ENCODE measurements around the gene AGAP1.
"Not testable (repeated sequence)": the region's sequence is repeated elsewhere in the genome, so short reads cannot be mapped to it uniquely, and the experiment has no call there.

AGAP1 gene

GRCh38 chr2:236125541-236125940 is 631.7 kb downstream of the AGAP1 start:
- H3K4me3 ChIP-seq (ENCODE audit: low read depth, low read length): no peak overlapping the region

- no peak overlapping the region for H3K4me3 ChIP-seq (ENCODE audit: low read depth, low read length)
Observed at GRCh38 chr2:236127010-236127409, 633.2 kb downstream of the AGAP1 start.

- no peak overlapping the region for H3K4me3 ChIP-seq (ENCODE audit: low read depth, low read length)
Observed at GRCh38 chr2:236128321-236128720, 634.5 kb downstream of the AGAP1 start.

GRCh38 chr2:236129935-236130334 is 636.1 kb downstream of the AGAP1 start:
- no peak overlapping the region for H3K4me3 ChIP-seq (ENCODE audit: low read depth, low read length)

- H3K4me3 ChIP-seq (ENCODE audit: low read depth, low read length): no peak overlapping the region
Observed at GRCh38 chr2:236130349-236130998, 636.6 kb downstream of the AGAP1 start.

GRCh38 chr2:236131073-236131692 is 637.3 kb downstream of the AGAP1 start:
- H3K4me3 ChIP-seq (ENCODE audit: low read depth, low read length): no peak overlapping the region

- H3K4me3 ChIP-seq (ENCODE audit: low read depth, low read length): no peak overlapping the region
Observed at GRCh38 chr2:236133410-236134012, 639.7 kb downstream of the AGAP1 start.

GRCh38 chr2:236136538-236136937 is 642.7 kb downstream of the AGAP1 start:
- H3K4me3 ChIP-seq (ENCODE audit: low read depth, low read length): no peak overlapping the region

GRCh38 chr2:236137066-236137465 is 643.2 kb downstream of the AGAP1 start:
- no peak overlapping the region for H3K4me3 ChIP-seq (ENCODE audit: low read depth, low read length)

- H3K4me3 ChIP-seq (ENCODE audit: low read depth, low read length): not testable (repeated sequence)
Observed at GRCh38 chr2:236141616-236142015, 647.8 kb downstream of the AGAP1 start.

GRCh38 chr2:236143811-236144210 is 650.0 kb downstream of the AGAP1 start:
- H3K4me3 ChIP-seq (ENCODE audit: low read depth, low read length): no peak overlapping the region

GRCh38 chr2:236146436-236146835 is 652.6 kb downstream of the AGAP1 start:
- no peak overlapping the region for H3K4me3 ChIP-seq (ENCODE audit: low read depth, low read length)

GRCh38 chr2:236155406-236155805 is 661.6 kb downstream of the AGAP1 start:
- no peak overlapping the region for H3K4me3 ChIP-seq (ENCODE audit: low read depth, low read length)

- H3K4me3 ChIP-seq (ENCODE audit: low read depth, low read length): no peak overlapping the region
Observed at GRCh38 chr2:236156095-236156859, 662.4 kb downstream of the AGAP1 start.

- no peak overlapping the region for H3K4me3 ChIP-seq (ENCODE audit: low read depth, low read length)
Observed at GRCh38 chr2:236156860-236157194, 663.0 kb downstream of the AGAP1 start.

- no peak overlapping the region for H3K4me3 ChIP-seq (ENCODE audit: low read depth, low read length)
Observed at GRCh38 chr2:236157366-236157765, 663.5 kb downstream of the AGAP1 start.

GRCh38 chr2:236157815-236158498 is 664.1 kb downstream of the AGAP1 start:
- H3K4me3 ChIP-seq (ENCODE audit: low read depth, low read length): no peak overlapping the region

- no peak overlapping the region for H3K4me3 ChIP-seq (ENCODE audit: low read depth, low read length)
Observed at GRCh38 chr2:236158969-236159777, 665.3 kb downstream of the AGAP1 start.

- H3K4me3 ChIP-seq (ENCODE audit: low read depth, low read length): no peak overlapping the region
Observed at GRCh38 chr2:236159778-236160170, 665.9 kb downstream of the AGAP1 start.

- H3K4me3 ChIP-seq (ENCODE audit: low read depth, low read length): no peak overlapping the region
Observed at GRCh38 chr2:236160366-236161081, 666.7 kb downstream of the AGAP1 start.

Data from iPS-11a (cell line).